Ectodermal cell (in vitro differentiated cells): ENCODE results near the gene CDH13.

Experiments
- H3K27ac ChIP-seq: 2 replicates; pipeline ENCODE4 v1.7.0; 2013; ENCODE audit warnings: mild to moderate bottlenecking, low read depth, low read length; ENCODE audit not compliant: insufficient read depth, poor library complexity, severe bottlenecking
- H3K27me3 ChIP-seq: 2 replicates; pipeline ENCODE4 v1.7.0; 2013; ENCODE audit warnings: mild to moderate bottlenecking, low read length; ENCODE audit not compliant: insufficient read depth, control insufficient read depth, poor library complexity, severe bottlenecking
- H3K36me3 ChIP-seq: one replicate; pipeline ENCODE4 v1.7.0; 2013; ENCODE audit warnings: low read length; ENCODE audit not compliant: control insufficient read depth, insufficient read depth
- H3K4me1 ChIP-seq: one replicate; pipeline ENCODE4 v1.7.0; 2013; ENCODE audit warnings: low read length; ENCODE audit not compliant: control insufficient read depth, insufficient read depth
- H3K4me3 ChIP-seq: 2 replicates; pipeline ENCODE4 v1.7.0; 2013; ENCODE audit warnings: low read depth, low read length, control low read depth; ENCODE audit not compliant: insufficient read depth
- H3K9me3 ChIP-seq: 2 replicates; pipeline ENCODE4 v1.7.0; 2013; ENCODE audit warnings: mild to moderate bottlenecking, low read length, moderate library complexity; ENCODE audit not compliant: control insufficient read depth
- WGBS, 2 experiments: methylation state at CpG; one replicate each; pipeline ENCODE4 v1.1.7; 2013; ENCODE audit warnings: missing lambda C conversion rate in 2 of 2; 5-methylcytosine and 5-hydroxymethylcytosine counted together

Gene CDH13

DNA sequence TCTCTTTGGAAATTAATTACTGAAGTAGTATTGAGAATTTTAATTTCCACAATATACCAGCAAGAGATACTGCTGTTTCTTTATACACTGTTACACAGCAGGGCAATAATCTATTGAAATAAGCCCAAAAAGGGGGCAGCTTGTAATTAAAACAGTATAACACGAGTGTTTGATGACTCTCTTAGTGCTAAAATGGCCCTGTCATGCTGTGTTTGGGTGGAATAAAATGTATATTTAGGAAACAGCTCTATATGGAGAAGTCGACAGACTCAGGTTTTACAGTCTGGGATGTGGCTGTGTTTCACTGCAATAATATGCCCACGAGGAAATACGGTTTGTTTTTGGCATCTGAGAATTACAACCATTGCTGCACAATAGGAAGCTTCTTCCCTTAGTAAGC, 643.3 kb downstream of the CDH13 start:
- H3K4me1 ChIP-seq, result no peaks in the 10 kb centered on the region

DNA sequence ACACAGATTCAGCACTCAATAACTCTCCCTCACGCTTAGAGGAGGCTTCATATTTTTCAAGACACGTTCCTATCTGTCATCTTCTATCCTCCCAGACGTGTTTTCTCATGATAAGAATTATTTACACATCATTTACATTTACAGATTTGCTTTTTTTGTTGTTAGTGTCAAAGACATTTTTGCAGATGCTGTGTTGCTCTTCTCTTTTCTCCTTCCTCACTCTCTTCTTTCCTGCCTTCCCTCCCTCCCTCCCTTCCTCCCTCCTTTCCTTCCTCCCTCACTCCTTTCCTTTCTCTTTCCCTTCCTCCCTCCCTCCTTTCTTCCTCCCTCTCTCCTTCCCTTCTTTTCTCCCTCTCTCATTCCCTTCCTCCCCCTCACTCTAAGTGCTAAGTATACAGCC, 643.9 kb downstream of the CDH13 start:
- Histone ChIP-seq H3K9me3 (no peaks in the 10 kb centered on the region), H3K4me1 (no peaks in the 10 kb centered on the region), H3K36me3 (no peaks in the 10 kb centered on the region), H3K27me3 (no peaks in the 10 kb centered on the region), H3K27ac (no peak overlapping the region), H3K4me3 (no peak overlapping the region)
- 81 to 100% methylated on average over 2 to 3 of the region's 3 CpGs for WGBS, 2 experiments

More for the DNA sequence above, 643.3 kb downstream of the CDH13 start:
- H3K9me3 ChIP-seq, result no peaks in the 10 kb centered on the region
- no peak overlapping the region for H3K4me3 ChIP-seq
- H3K27ac ChIP-seq, result no peak overlapping the region
- 94% methylated on average over 4 of the region's 4 CpGs for WGBS, 2 experiments
- no peaks in the 10 kb centered on the region for H3K36me3 ChIP-seq
- H3K27me3 ChIP-seq, result no peaks in the 10 kb centered on the region

DNA sequence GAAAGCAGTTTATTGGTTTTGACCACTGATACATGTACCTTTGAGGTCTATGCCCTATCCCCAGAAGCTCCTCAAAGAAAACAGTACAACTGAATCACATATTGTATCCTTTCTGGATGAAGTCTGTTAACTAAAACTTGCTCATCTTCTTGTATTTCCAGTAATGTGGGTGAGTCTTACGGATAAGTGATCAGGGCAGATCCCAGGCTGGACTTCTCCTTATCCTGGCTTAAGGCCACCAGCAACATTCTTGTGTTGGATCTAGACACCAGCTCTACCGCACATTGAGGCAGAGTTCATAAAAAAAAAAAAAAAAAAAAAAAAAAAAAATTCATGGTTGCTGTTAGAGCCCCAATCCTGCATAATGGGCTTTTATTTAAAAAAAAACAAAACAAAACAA, 644.4 kb downstream of the CDH13 start:
- Histone ChIP-seq H3K27ac (no peak overlapping the region), H3K4me1 (no peaks in the 10 kb centered on the region), H3K36me3 (no peaks in the 10 kb centered on the region), H3K4me3 (no peak overlapping the region), H3K27me3 (no peaks in the 10 kb centered on the region), H3K9me3 (no peaks in the 10 kb centered on the region)
- 0% methylated on average over 1 of the region's 2 CpGs for WGBS, 2 experiments

DNA sequence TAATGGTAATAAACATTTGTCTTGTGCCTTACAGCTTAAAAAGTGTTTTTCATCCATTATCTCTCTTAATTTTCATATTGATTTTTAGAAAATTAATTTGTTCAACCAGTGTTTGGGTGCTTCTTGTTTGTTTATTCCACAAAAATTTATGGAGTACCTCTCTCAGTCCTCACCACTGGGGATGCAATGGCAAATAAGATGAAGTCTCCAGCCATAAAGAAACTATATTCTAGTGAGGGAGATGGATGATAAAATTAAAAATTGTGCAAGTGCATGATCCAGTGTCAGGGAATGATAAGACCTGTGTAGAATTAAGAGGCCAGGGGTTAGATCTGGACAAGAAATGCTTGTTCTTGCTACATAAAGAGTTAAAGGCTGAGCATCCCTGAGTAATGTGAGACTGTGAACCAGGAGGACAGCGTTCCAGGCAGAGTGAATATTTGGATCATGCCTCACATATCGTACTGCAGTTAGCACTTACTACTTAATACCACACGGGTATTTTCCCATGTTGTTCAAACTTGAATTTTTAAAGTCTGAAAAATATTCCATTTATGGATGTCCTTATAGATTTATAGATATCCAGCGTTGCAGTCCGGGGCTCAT, 645.3 kb downstream of the CDH13 start:
- no peaks in the 10 kb centered on the region for H3K9me3 ChIP-seq
- 89 to 98% methylated on average over 5 of the region's 5 CpGs for WGBS, 2 experiments
- H3K27ac ChIP-seq, result no peak overlapping the region
- no peaks in the 10 kb centered on the region for H3K4me1 ChIP-seq
- H3K4me3 ChIP-seq, result no peak overlapping the region
- H3K27me3 ChIP-seq, result no peaks in the 10 kb centered on the region
- H3K36me3 ChIP-seq, result no peaks in the 10 kb centered on the region

DNA sequence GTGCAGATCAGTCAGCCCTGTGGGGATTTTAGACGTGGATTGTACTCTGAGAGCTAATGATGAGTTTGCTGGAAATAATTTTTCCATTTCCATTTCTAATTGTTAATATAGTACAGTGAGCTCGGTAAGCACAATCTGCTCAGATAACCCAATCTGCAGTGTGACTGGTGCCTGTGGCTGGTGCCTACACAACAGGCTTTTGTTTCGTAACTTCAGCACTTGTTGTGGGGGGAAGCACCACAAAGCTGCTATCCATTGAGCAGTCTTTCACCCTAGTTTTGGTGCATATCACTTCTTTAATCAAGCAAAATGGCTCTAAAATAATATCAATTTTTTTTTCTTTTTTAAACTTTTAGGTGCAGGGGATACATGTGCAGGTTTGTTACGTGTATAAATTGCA, 646.1 kb downstream of the CDH13 start:
- WGBS, 2 experiments, result 89 to 95% methylated on average over 3 to 4 of the region's 4 CpGs
- Histone ChIP-seq H3K36me3 (no peaks in the 10 kb centered on the region), H3K4me1 (no peaks in the 10 kb centered on the region), H3K9me3 (no peaks in the 10 kb centered on the region), H3K27ac (no peak overlapping the region), H3K4me3 (no peak overlapping the region), H3K27me3 (no peaks in the 10 kb centered on the region)

DNA sequence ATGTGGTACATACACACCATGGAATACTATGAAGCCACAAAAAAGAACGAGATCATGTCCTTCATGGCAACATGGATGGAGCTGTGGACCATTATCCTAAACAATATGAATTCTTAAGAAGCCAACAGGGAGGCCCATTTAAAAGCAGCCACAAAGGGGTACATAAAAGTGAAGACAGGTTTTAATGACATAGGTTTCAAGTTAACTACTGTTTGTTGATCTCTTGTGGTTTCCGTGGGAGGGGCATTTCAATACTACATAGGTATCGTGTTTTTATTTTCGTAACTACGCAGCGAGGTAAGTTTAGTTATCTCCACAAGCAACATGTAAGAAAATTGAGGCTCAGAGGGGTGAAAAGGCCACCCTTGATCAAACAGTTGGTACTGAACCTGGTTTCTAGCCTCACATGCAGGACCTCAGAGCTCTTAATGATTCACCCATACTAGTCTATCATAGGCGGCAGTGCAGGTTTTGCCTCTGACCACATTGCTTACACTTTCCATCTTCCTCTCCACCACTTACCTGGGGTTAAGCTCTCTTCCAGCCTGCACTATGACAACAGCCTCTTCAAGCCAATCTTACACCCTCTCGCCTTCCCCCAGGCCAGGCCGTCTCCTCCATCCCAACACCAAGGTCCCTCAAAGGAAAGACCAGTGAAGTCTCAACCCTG, 646.9 kb downstream of the CDH13 start:
- H3K9me3 ChIP-seq, result no peaks in the 10 kb centered on the region
- 95% methylated on average over 9 of the region's 9 CpGs for WGBS, 2 experiments
- no peak overlapping the region for H3K27ac ChIP-seq
- no peak overlapping the region for H3K4me3 ChIP-seq
- no peaks in the 10 kb centered on the region for H3K4me1 ChIP-seq
- H3K27me3 ChIP-seq, result no peaks in the 10 kb centered on the region
- H3K36me3 ChIP-seq, result no peaks in the 10 kb centered on the region

DNA sequence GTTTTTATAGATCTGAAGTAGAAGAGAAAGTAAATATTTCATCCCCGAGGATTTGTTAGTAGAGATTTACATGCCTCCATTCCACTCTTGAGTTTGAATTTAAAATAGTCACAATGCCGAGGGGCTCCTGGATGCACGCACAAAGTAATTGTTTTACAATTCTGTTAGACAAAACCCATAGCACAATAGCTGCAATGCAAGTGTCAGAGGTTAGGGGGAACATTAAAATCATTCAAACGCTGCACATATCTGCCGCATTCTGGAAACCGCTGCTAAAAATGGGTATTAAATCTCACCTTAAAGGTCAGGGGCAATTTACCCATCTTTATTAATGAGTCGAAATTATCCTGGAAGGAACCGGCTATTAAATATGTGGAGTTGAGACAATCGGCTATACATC, 652.5 kb downstream of the CDH13 start:
- H3K4me1 ChIP-seq, result no peaks in the 10 kb centered on the region
- H3K9me3 ChIP-seq, result no peaks in the 10 kb centered on the region
- no peaks in the 10 kb centered on the region for H3K27me3 ChIP-seq
- WGBS, 2 experiments, result 93 to 94% methylated on average over 8 to 9 of the region's 9 CpGs
- no peaks in the 10 kb centered on the region for H3K36me3 ChIP-seq
- H3K27ac ChIP-seq, result no peak overlapping the region
- H3K4me3 ChIP-seq, result no peak overlapping the region

DNA sequence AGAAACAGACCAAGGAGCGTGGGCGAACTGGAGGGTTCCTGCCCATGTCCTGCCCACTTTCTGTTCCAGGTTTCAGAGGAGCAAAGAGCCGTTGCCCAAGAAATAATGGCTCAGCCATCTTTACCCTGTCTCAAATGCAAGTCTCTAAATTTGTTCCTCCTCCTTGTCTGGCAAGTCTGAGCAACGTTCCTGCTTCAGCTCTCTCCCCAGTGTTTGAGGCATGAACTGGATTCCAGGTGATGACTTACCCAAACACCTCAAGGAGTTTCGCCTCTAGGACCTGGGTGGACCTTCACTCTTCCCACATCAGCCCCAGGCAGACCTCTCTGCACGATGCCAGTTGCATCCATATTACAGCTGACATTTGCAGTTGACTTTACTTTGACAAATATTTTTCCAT, 659.2 kb downstream of the CDH13 start:
- no peak overlapping the region for H3K27ac ChIP-seq
- 93% methylated on average over 6 of the region's 6 CpGs for WGBS, 2 experiments

DNA sequence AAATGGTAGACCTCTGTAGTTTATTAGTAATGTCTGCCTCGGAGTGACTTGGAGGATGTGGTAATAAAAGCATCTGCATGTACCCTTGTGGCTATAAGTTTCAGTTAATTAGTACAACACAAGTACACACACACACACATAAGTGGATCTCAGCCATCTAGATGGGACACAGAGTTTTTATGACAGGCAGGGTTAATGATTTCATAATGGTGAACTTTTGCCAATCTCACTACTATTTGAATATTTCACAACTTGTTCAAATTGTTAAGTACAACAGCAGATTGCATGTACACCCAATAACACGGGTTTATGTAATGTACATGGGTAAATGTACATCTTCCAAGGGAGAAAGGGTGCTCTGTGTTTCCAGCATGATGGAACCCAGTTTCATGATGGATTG, 669.7 kb downstream of the CDH13 start:
- WGBS, 2 experiments, result 88 to 94% methylated on average over 2 of the region's 2 CpGs
- H3K27me3 ChIP-seq, result no peaks in the 10 kb centered on the region
- no peak overlapping the region for H3K27ac ChIP-seq
- no peaks in the 10 kb centered on the region for H3K9me3 ChIP-seq
- H3K36me3 ChIP-seq, result no peaks in the 10 kb centered on the region
- H3K4me3 ChIP-seq, result no peak overlapping the region
- H3K4me1 ChIP-seq, result no peaks in the 10 kb centered on the region

More for the DNA sequence above, 659.2 kb downstream of the CDH13 start:
- Histone ChIP-seq H3K9me3 (no peaks in the 10 kb centered on the region), H3K4me1 (no peaks in the 10 kb centered on the region), H3K27me3 (no peaks in the 10 kb centered on the region), H3K4me3 (no peak overlapping the region), H3K36me3 (no peaks in the 10 kb centered on the region)

DNA sequence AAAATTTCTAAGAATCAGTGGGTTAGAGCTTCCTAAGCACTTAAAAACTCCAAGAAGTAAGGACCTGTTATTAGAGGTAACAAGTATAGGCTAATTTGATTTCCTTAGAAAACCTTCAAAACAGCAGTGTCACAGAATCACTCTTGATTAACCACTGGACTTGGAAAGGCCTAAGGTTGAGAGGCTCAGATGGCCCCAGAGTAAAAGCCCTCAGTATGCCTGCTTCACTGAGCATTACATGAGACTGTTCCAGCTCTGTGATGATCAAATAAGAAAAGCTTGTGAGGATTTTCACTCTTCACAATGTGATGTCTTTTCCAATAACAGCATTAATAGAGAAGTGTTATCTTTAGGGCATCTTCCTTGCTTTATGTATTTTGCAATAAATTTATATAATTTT, 671.8 kb downstream of the CDH13 start:
- Histone ChIP-seq H3K4me3 (no peak overlapping the region), H3K27me3 (no peaks in the 10 kb centered on the region), H3K4me1 (no peaks in the 10 kb centered on the region), H3K9me3 (no peaks in the 10 kb centered on the region), H3K27ac (no peak overlapping the region), H3K36me3 (no peaks in the 10 kb centered on the region)
